Right lung (tissue), 5 donors: ENCODE results near the gene SMARCA2. TPM values are rescaled to one million over a fixed set of nuclear protein-coding genes. Genes with fewer than 3 reads are reported as not detected.

Experiments used
- DNase-seq, 2 donors: peaks; one replicate each; pipeline ENCODE4 v3.0.0-alpha.2; 2013
- polyA plus RNA-seq, 5 donors: library from polyadenylated mRNA; unstranded; fragments of 120-200 nt; gene quantifications; one replicate each; pipeline versions ENCODE4 v1.2.1 to v1.2.3, GENCODE V29; 2013; ENCODE audit warnings: inconsistent platforms in 1 of 5, low replicate concordance in 1 of 5; ENCODE audit not compliant: insufficient read length in 5 of 5, insufficient read depth in 1 of 5

SMARCA2 gene
- polyA plus RNA-seq, 5 donors: 115 to 205 (median 152) TPM

- peak in 1 of 2 donors; percentile 12 for DNase-seq
Observed at GRCh38 chr9:2013743-2014475, 1.2 kb upstream of the SMARCA2 start.

DNA sequence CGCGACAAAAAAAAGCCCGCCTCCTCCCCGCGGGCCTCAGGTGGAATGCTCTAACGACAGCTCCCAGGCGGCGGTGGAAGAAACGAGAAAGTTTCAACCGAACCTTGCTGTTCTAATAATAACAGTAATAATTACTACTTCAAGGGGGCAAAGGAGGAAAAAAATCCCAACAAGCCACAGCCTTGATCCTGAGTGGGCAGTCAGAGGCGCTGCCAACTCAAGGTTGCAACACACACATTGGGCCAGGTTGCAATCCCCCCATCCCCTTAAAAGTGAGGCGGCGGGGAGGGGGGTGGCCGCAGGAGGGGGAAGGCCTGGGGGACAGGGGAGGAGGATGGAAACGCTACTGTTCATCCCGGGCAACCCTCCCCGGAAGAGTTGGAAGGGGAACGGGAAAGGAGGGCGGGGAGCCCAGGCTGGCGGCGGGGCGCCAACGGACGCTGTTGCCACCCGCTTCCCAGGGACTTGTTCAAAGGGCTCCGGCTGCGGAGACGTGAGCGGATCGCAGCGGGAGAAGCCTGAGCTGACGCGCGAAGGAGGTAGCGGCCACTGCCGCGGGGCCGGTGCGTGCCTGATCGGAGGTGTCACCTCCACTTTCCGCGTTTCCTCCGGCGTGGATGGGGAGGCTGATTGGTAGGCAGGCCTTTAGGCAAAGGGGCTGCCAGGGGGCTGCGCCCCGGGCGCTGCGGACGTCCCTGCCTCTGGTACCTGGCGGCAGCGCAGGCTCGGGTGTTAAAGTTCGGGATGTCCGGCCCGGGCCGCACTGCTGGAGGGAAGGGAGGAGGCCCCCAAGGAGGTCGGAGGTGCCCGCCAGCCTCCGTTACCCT, 647 bp downstream of the SMARCA2 start:
- peak; percentile 55 to 70 for DNase-seq

- peak; percentile 79 to 82 for DNase-seq
Observed at GRCh38 chr9:2016408-2017330, 1.5 kb downstream of the SMARCA2 start.

DNA sequence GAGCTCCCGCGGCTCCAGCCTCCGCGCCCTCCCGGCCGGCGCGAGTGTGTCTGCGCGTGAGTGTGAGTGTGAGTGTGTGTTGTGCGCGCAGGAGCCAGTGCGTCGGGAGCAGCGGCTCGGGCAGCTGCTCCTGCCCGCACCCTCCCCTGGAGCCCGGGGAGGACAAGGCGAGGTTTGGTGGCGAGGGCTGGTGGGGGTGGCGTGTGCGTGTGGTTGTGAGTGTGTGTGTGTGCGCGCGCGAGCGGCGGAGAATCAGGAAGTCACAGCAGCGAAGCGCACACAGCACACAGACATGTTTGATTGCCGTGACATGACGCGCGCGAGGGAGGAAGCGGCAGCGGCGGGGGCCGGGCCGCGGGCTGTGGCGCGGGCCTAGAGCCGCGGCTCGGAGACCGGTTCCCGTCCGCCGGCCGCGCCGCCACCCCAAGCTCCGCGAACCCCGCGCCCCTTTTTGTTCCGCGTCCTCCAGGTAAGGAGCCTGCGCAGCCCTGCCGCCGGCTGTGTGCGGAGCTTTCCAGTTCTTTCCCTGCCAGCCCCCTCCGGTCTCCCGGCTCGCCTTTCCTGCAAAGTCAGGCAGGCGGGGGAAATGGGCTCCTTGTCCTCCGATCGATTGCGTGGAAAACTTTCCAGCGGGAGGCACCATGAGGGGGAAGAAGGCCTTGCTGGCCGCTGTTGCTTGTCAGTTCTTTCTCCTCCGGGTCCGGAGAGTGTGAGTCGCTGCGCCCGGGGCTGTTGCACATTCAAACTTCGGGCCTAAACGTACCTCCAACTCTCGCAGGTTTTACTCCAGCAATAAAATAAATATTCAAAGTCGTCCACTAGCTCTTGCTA, 2.4 kb downstream of the SMARCA2 start:
- peak; percentile 81 to 87 for DNase-seq

DNA sequence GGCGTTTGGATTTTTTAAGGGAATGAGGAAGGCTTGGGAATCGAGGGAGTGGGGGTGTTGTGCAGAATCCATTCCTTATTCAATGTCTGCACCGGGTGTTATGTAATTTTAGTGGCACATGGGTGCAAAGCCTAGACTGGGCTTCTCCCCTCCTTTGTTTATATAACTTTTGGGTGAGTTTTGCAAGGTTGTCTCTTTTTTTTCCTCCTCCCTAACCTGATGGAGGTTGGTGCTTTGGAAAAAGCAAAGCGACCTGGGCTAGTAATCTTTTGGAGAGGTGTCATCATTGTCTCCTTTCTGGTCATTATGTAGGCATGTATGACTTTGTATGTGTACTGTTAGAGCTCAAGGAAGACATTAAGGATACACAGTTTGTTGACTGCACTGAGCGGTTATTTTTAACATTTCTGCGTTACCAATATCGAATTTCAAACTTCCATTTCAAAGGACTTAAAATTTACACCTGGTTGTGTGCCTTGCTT, 3.1 kb downstream of the SMARCA2 start:
- no peak for DNase-seq

- DNase-seq: no peak
Observed at GRCh38 chr9:2018764-2019558, 3.8 kb downstream of the SMARCA2 start.

- DNase-seq: no peak
Observed at GRCh38 chr9:2019723-2020122, 4.6 kb downstream of the SMARCA2 start.

GRCh38 chr9:2021731-2022130, 6.6 kb downstream of the SMARCA2 start:
- DNase-seq: no peak

GRCh38 chr9:2022560-2022959, 7.4 kb downstream of the SMARCA2 start:
- no peak for DNase-seq

GRCh38 chr9:2023042-2023441, 7.9 kb downstream of the SMARCA2 start:
- no peak for DNase-seq

DNA sequence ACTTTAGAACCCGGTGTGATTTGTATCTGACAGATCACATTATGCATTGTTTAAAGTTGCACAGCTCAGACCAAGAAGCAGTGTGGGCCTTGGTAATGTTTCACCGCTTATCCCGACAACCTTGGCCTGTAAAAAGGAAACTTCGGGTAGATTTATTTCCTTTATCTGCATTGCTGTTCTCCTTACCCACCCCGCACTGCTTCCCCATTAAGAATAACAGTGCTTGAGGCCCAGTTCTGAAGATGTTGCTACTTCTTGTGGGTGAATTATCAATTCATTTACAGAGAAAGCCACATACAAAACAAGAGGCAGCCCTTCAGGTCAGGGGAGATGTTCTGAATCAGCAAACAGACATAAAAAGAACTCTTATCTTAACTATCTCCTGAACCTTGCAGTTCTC, 8.4 kb downstream of the SMARCA2 start:
- no peak for DNase-seq

- DNase-seq: no peak
Observed at GRCh38 chr9:2024888-2025782, 10.0 kb downstream of the SMARCA2 start.

- no peak for DNase-seq
Observed at GRCh38 chr9:2026220-2026997, 11.3 kb downstream of the SMARCA2 start.

DNA sequence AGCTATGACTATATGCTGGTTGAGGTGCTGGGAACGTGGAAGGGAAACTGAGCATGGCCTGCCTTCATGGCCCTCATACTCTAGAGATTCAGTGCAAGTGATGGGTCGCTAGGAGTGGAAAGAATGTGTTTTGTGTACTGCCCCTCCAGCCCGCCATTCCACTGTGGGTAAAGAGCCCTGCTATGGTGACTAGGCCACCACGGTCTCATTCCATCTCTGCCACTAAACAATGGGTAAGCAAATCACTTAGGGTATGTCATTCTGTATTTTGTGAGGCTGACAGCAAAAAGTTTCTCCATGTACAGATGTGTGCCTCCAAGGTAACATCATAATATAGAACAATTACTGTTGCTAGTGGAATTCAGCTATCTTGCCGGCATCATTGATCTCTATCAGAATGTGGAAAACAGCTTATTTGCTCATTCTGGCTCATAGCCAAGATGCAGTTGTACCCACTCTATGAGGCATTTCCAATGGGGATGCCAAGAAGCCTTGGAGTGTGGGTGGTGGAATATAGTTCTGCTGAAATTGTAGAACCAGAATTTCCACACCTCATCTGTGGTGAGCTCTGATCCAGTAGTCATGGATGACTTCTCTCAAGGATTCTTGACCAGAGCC, 12.5 kb downstream of the SMARCA2 start:
- no peak for DNase-seq

DNA sequence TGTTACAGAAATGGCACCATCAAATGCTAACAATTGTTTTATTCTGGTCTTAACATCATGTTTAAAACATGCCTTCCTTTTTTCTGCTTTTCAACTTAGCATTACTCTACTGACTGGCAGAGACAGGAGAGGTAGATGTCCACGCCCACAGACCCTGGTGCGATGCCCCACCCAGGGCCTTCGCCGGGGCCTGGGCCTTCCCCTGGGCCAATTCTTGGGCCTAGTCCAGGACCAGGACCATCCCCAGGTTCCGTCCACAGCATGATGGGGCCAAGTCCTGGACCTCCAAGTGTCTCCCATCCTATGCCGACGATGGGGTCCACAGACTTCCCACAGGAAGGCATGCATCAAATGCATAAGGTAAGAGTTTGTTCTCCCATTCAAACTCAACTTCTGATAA, 13.7 kb downstream of the SMARCA2 start:
- DNase-seq: no peak

GRCh38 chr9:2029666-2030170, 14.6 kb downstream of the SMARCA2 start:
- DNase-seq: no peak

DNA sequence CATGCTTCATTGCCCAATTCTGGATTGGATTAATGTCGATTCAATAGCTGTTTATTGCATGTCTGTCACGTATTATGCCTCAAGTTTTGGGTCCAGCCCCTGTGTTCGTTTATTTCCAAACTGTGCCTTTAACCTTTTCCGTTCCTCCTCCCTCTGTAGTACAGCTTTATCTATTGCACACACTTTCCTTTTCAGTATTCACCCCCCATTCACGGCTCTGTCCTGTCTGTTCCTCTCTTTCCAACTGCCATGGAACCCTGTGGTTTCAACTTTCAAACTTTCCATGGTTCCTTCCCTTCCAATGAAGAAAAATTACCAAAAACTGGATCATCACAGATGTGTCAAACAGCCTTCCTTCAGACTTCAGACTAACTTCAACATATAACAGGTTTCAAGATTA, 17.1 kb downstream of the SMARCA2 start:
- no peak for DNase-seq

- no peak for DNase-seq
Observed at GRCh38 chr9:2036844-2037243, 21.7 kb downstream of the SMARCA2 start.
